Measurements from ENCODE around the gene AIFM1. TPM values are rescaled to one million over a fixed set of nuclear protein-coding genes. Genes with fewer than 3 reads are reported as not detected.
"Not testable (repeated sequence)": the region's sequence is repeated elsewhere in the genome, so short reads cannot be mapped to it uniquely, and the experiment has no call there.

Gene AIFM1
- total and polyA plus RNA-seq, 4 donors: 19.0 to 33.7 (median 25.9) TPM

GRCh38 chrX:130124577-130124976, 41.1 kb downstream of the AIFM1 start:
- Histone ChIP-seq H3K4me1 (ENCODE audit: control insufficient read depth, insufficient read depth, low read length) (peaks cover 12% of the 10 kb centered on the region), H3K27me3 (ENCODE audit: control insufficient read depth, insufficient read depth, low read length) (peaks cover 17% of the 10 kb centered on the region), H3K36me3 (ENCODE audit: control insufficient read depth, insufficient read depth, low read length) (peaks cover 10% of the 10 kb centered on the region), H3K27ac (ENCODE audit: low read depth, low read length) (no peak overlapping the region), H3K4me3 (ENCODE audit: low read depth, low read length) (no peak overlapping the region), H3K9me3 (ENCODE audit: control insufficient read depth, insufficient read depth, low read length) (no peaks in the 10 kb centered on the region)
- WGBS (ENCODE audit: insufficient coverage): 72% methylated on average over 3 of the region's 4 CpGs
- no peak for DNase-seq (ENCODE audit: low read depth in 4 of 6, low spot score in 6 of 6)

- peaks cover 12% of the 10 kb centered on the region for H3K4me1 ChIP-seq (ENCODE audit: control insufficient read depth, insufficient read depth, low read length)
- H3K27ac ChIP-seq (ENCODE audit: low read depth, low read length): no peak overlapping the region
- H3K36me3 ChIP-seq (ENCODE audit: control insufficient read depth, insufficient read depth, low read length): peaks cover 6% of the 10 kb centered on the region
- H3K27me3 ChIP-seq (ENCODE audit: control insufficient read depth, insufficient read depth, low read length): peaks cover 17% of the 10 kb centered on the region
- DNase-seq (ENCODE audit: low read depth in 4 of 6, low spot score in 6 of 6): no peak
- H3K9me3 ChIP-seq (ENCODE audit: control insufficient read depth, insufficient read depth, low read length): no peaks in the 10 kb centered on the region
- WGBS (ENCODE audit: insufficient coverage): 69% methylated on average over 13 of the region's 13 CpGs
- no peak overlapping the region for H3K4me3 ChIP-seq (ENCODE audit: low read depth, low read length)
Measured at GRCh38 chrX:130121505-130121800, 44.2 kb downstream of the AIFM1 start.

GRCh38 chrX:130120746-130121504, 44.7 kb downstream of the AIFM1 start:
- 27% methylated on average over 52 of the region's 58 CpGs for WGBS (ENCODE audit: insufficient coverage)
- DNase-seq (ENCODE audit: low read depth in 4 of 6, low spot score in 6 of 6): peak in 4 of 6 donors; percentile 7 to 81 (median 48)
- no peak overlapping the region for H3K27ac ChIP-seq (ENCODE audit: low read depth, low read length)
- H3K27me3 ChIP-seq (ENCODE audit: control insufficient read depth, insufficient read depth, low read length): peaks cover 17% of the 10 kb centered on the region
- H3K9me3 ChIP-seq (ENCODE audit: control insufficient read depth, insufficient read depth, low read length): no peaks in the 10 kb centered on the region
- H3K36me3 ChIP-seq (ENCODE audit: control insufficient read depth, insufficient read depth, low read length): peaks cover 6% of the 10 kb centered on the region
- peaks cover 12% of the 10 kb centered on the region for H3K4me1 ChIP-seq (ENCODE audit: control insufficient read depth, insufficient read depth, low read length)
- peak overlapping the region; percentile 31 for H3K4me3 ChIP-seq (ENCODE audit: low read depth, low read length)

GRCh38 chrX:130120321-130120731, 45.3 kb downstream of the AIFM1 start:
- no peak for DNase-seq (ENCODE audit: low read depth in 4 of 6, low spot score in 6 of 6)
- peaks cover 17% of the 10 kb centered on the region for H3K27me3 ChIP-seq (ENCODE audit: control insufficient read depth, insufficient read depth, low read length)
- peak overlapping the region; percentile 31 for H3K4me3 ChIP-seq (ENCODE audit: low read depth, low read length)
- WGBS (ENCODE audit: insufficient coverage): 32% methylated on average over 28 of the region's 28 CpGs
- H3K4me1 ChIP-seq (ENCODE audit: control insufficient read depth, insufficient read depth, low read length): peaks cover 12% of the 10 kb centered on the region
- H3K9me3 ChIP-seq (ENCODE audit: control insufficient read depth, insufficient read depth, low read length): no peaks in the 10 kb centered on the region
- no peak overlapping the region for H3K27ac ChIP-seq (ENCODE audit: low read depth, low read length)
- H3K36me3 ChIP-seq (ENCODE audit: control insufficient read depth, insufficient read depth, low read length): peaks cover 3% of the 10 kb centered on the region

GRCh38 chrX:130119312-130119898, 46.2 kb downstream of the AIFM1 start:
- Histone ChIP-seq H3K27me3 (ENCODE audit: control insufficient read depth, insufficient read depth, low read length) (peaks cover 17% of the 10 kb centered on the region), H3K27ac (ENCODE audit: low read depth, low read length) (peak overlapping the region; percentile 33), H3K4me1 (ENCODE audit: control insufficient read depth, insufficient read depth, low read length) (peaks cover 12% of the 10 kb centered on the region), H3K36me3 (ENCODE audit: control insufficient read depth, insufficient read depth, low read length) (no peaks in the 10 kb centered on the region), H3K4me3 (ENCODE audit: low read depth, low read length) (no peak overlapping the region), H3K9me3 (ENCODE audit: control insufficient read depth, insufficient read depth, low read length) (no peaks in the 10 kb centered on the region)
- no peak for DNase-seq (ENCODE audit: low read depth in 4 of 6, low spot score in 6 of 6)
- 57% methylated on average over 8 of the region's 14 CpGs for WGBS (ENCODE audit: insufficient coverage)

GRCh38 chrX:130118441-130119311, 47.0 kb downstream of the AIFM1 start:
- WGBS (ENCODE audit: insufficient coverage): 73% methylated on average over 14 of the region's 21 CpGs
- no peaks in the 10 kb centered on the region for H3K36me3 ChIP-seq (ENCODE audit: control insufficient read depth, insufficient read depth, low read length)
- H3K4me3 ChIP-seq (ENCODE audit: low read depth, low read length): no peak overlapping the region
- H3K27me3 ChIP-seq (ENCODE audit: control insufficient read depth, insufficient read depth, low read length): peaks cover 17% of the 10 kb centered on the region
- peaks cover 12% of the 10 kb centered on the region for H3K4me1 ChIP-seq (ENCODE audit: control insufficient read depth, insufficient read depth, low read length)
- H3K27ac ChIP-seq (ENCODE audit: low read depth, low read length): peak overlapping the region; percentile 33
- DNase-seq (ENCODE audit: low read depth in 4 of 6, low spot score in 6 of 6): peak in 1 of 6 donors; percentile 4
- H3K9me3 ChIP-seq (ENCODE audit: control insufficient read depth, insufficient read depth, low read length): no peaks in the 10 kb centered on the region

- Histone ChIP-seq H3K4me1 (ENCODE audit: control insufficient read depth, insufficient read depth, low read length) (peaks cover 12% of the 10 kb centered on the region), H3K9me3 (ENCODE audit: control insufficient read depth, insufficient read depth, low read length) (no peaks in the 10 kb centered on the region), H3K4me3 (ENCODE audit: low read depth, low read length) (no peak overlapping the region), H3K27ac (ENCODE audit: low read depth, low read length) (no peak overlapping the region), H3K36me3 (ENCODE audit: control insufficient read depth, insufficient read depth, low read length) (no peaks in the 10 kb centered on the region), H3K27me3 (ENCODE audit: control insufficient read depth, insufficient read depth, low read length) (peaks cover 13% of the 10 kb centered on the region)
- no peak for DNase-seq (ENCODE audit: low read depth in 4 of 6, low spot score in 6 of 6)
- WGBS (ENCODE audit: insufficient coverage): 66% methylated on average over 7 of the region's 7 CpGs
Measured at GRCh38 chrX:130117166-130117565, 48.5 kb downstream of the AIFM1 start.

- H3K4me3 ChIP-seq (ENCODE audit: low read depth, low read length); H3K36me3 ChIP-seq (ENCODE audit: control insufficient read depth, insufficient read depth, low read length); H3K4me1 ChIP-seq (ENCODE audit: control insufficient read depth, insufficient read depth, low read length); DNase-seq (ENCODE audit: low read depth in 4 of 6, low spot score in 6 of 6); H3K9me3 ChIP-seq (ENCODE audit: control insufficient read depth, insufficient read depth, low read length); H3K27ac ChIP-seq (ENCODE audit: low read depth, low read length): not testable (repeated sequence)
- peaks cover 11% of the 10 kb centered on the region for H3K27me3 ChIP-seq (ENCODE audit: control insufficient read depth, insufficient read depth, low read length)
- WGBS (ENCODE audit: insufficient coverage): 81% methylated on average over 8 of the region's 10 CpGs
Measured at GRCh38 chrX:130115119-130115885, 50.3 kb downstream of the AIFM1 start.

- Histone ChIP-seq H3K4me3 (ENCODE audit: low read depth, low read length) (no peak overlapping the region), H3K4me1 (ENCODE audit: control insufficient read depth, insufficient read depth, low read length) (peaks cover 8% of the 10 kb centered on the region), H3K27me3 (ENCODE audit: control insufficient read depth, insufficient read depth, low read length) (peaks cover 16% of the 10 kb centered on the region), H3K27ac (ENCODE audit: low read depth, low read length) (no peak overlapping the region), H3K36me3 (ENCODE audit: control insufficient read depth, insufficient read depth, low read length) (peaks cover 2% of the 10 kb centered on the region), H3K9me3 (ENCODE audit: control insufficient read depth, insufficient read depth, low read length) (no peaks in the 10 kb centered on the region)
- no peak for DNase-seq (ENCODE audit: low read depth in 4 of 6, low spot score in 6 of 6)
- WGBS (ENCODE audit: insufficient coverage): 64% methylated on average over 9 of the region's 9 CpGs
Measured at GRCh38 chrX:130114141-130114588, 51.5 kb downstream of the AIFM1 start.
